Measurements from ENCODE around the gene IMMP2L.

IMMP2L gene

DNA sequence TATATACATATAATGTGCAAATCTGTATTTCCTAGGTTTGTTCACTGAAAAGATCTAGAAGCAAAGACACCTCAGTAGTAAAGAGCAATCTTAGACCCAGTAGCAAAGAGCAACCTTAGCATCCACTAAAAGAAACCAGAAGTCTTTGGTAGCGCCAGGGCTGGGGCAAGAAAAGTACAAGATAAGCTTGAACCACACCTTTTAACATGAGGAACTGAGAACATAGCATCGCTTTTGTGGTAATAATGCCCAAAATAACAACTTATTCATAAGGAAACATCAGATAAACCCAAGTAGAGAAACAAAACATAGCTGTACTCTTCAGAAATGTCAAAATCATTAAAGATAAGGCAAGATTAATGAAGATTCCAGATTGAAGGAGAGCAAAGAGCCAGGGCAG is 173.4 kb downstream of the IMMP2L start:
- no peak for DNase-seq

DNA sequence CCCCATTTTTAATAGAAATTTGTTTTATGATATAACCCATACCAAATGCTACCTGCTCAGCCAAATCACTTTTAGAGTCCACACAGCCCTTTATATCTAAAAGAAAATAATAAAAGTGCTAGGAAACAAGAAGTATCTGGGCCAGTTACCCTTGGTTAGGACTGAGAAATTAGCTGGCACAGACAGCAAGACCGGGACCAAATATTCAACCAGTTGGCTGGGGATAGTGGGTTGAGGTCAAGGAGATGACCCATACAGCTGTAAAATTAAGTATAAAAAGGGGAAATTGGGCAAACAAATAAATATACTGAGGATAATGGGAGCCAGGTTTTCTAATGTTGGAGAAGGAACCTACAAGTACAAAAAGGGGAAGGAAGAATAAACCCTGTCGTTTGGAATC is 174.3 kb downstream of the IMMP2L start:
- DNase-seq: no peak

DNA sequence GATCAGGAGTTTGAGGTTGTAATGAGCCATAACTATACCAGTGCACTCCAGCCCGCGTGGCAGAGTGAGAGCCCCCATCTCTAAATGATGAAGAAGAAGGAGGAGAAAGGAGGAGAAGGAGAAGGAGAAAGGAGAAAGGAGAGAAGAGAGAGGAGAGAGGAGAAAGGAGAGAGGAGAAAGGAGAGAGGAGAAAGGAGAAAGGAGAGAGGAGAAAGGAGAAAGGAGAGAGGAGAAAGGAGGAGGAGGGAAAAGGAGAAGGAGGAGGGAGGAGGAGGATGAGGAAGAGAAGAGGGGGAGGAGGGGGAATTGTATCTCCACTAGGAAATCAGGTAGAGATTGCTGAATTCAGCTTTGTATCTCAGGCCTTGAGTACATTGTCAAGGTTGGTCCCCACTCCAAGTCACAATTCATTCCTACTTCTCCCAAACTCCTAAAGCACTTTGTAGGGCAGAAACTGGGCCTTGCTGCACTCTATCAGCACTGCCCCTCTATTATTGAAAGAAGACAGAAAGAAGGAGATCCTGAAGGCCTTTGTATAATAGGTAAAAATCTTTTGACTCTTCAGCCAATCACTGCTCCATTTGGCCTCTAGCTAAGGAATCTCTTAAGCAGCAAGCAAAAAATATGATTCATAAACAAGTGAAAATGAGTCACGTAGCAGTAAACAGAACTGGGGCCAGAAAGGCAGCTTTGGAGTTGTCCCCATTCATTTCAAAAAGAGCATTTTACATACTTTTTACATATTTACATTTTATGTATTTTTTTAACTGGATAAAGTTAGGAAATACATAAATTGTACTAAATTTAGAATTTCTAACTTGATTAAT is 178.0 kb downstream of the IMMP2L start:
- no peak for DNase-seq

DNA sequence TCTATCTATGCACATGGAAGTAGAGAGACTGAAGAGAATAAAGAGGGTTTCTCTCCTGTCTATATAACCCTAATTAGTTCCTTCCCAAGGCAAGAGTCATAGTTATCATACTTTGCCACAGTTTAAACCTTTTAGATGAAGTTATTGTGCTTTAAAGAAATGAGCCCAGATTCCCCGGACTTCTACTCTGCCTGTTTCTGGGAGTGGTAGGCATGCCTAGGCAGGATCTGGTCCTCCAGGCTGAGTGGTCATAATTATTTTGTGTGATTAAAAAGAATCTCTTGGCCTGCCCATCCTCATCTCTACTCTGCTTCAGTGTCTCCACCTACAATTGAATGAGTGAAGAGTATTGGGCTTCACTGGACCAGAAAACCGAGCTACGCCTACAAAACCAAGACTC is 179.2 kb downstream of the IMMP2L start:
- no peak for DNase-seq

DNA sequence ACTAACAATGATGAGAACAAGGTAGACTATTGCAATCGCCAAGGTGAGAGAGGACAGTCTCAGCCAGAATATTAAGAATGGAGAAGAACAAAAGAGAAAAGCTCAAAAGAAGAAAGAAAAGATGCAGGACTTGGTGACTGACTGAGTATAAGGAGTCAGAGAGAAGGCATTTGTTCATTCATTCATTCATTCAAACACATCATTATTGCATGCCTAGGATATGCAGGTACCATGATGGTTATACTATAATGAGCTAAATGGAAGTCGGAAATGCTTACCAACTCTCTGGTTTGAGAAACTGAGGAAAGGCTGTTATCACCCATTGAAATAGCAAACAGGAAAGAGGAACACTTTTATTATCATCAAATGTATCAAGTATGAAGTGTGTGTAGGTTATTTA is 180.7 kb downstream of the IMMP2L start:
- no peak for DNase-seq

DNA sequence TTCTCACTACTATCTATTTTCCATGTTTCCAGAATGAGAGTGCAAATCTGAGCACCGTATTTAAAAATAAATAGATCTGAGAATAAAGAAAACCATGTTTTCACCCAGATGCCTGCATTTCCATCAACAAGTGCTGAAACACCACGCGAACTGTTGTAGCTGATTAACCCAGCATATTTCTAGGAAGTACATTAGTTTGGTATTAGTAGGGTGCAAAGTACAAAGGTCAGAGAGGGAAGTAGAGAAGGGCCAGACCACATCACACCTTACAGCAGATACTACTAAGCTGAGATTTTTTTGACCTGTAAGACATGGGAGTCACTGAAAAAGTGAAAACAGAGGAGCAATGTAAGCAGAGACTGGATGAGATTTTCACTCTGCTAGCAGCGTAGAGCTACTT is 181.3 kb downstream of the IMMP2L start:
- DNase-seq: no peak

DNA sequence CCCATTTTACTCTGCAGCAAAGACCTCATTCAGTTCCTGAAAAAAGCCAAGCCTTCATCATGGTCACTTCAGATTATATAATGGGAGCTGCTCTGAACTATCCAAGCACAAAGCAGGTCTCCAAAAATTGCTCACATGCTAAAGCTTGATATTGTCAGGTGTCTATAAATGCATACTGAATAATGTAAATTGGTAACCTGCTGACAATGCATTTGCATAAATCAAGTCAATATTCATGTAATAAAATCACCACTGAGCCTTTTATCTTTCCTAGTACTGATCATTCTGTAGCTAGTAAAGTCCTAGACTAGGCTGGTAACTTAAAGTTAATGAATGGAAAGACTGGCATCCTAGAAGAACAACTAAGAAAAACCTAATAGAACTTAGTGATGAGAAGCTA is 188.3 kb downstream of the IMMP2L start:
- DNase-seq: no peak

DNA sequence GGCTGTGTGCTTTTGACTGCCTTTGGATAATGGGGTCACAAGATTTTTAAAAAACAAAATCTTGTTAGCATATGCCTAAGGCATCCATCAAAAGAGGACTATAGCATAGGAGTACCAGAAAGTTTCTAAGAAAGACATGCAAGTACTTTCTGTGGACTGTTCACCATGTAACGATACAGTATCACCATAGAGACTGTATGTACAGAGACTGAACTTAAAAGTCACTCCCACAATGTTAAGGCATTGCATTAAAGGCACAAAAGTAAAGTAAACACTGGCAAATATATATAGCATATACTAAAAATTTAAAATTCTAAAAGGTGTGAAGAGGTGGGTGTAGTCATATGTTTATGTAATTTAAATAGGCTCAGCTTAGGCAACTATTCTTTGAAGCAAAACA is 190.9 kb downstream of the IMMP2L start:
- DNase-seq: no peak

DNA sequence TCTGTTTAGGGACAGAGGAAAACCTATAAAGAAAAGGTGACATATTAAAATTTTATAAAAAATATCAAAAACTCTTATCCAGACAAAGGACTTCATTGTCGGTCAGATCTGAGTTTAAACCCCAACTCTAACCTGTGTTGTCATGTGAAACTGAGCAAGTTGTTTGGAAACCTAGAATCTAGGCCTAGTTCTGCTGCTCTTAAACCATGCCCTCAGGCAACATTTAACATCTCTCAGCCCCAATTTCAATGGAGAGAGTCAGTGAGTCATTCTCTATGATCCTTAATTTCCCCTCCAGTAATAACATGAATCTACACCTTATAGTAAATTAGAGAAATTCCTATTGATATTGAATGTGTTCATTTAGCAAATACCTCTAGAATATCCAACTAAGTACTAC is 192.3 kb downstream of the IMMP2L start:
- no peak for DNase-seq

DNA sequence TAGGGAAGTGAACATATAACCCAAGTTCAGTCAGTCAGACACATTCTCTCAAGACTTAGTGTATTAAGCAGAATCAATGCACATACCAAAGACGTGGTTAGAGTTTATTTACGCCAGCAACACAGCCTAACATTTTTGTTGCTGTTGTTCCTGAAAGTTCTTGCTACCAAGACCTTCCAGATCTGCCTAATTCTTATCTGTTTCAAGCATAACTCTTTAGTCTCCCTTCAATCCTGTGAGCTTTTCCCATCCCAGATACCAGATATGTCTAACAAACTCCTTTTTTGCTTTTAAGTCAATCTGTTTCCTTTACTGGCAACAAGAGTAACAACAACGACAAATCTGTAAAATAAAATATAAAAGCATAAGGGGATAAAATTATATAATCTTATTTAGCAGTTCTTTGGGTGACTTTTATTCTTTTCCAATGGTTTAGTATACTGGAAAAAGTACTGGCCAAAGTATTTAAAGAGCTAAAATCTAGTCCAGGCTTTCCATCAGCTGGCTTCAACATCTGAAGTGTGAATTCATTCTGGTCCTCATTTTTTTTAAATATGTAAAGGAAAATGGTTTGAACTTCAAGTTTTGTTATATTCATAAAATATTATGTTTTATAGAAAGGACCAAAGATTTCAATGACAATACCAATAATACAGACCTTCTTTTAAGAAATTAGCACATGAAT is 193.8 kb downstream of the IMMP2L start:
- no peak for DNase-seq

DNA sequence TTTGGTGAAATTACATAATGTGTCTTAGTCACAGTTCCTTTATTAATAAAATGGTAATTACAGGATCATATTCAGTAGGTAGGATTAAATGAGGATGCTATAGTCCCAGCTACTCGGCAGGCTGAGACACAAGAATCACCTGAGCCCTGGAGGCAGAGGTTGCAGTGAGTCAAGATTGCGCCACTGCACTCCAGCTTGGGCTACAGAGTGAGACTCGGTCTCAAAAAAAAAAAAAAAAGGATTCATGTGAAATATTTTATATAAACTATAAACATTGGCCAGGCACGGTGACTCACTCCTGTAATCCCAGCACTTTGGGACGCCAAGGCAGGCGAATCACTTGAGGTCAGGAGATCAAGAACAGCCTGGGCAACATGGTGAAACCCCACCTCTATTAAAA is 197.9 kb downstream of the IMMP2L start:
- no peak for DNase-seq

DNA sequence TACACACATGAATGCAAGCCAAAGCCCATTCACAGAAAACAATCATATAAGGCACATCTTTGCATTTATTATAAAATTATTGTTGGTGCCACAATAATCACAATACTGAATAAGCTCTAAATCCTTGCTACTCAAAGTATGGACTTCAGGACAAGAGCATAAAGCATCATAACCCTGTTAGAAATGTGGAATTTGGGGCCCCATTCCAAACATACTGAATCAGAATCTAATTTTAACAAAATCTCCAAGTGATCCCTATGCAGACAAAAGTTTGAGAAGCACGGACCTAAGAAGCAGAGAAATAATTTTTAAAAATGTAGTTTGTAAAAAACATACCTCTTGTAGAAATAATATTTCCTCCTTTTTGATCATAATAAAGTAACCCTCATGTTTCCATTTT is 199.2 kb downstream of the IMMP2L start:
- DNase-seq: no peak

DNA sequence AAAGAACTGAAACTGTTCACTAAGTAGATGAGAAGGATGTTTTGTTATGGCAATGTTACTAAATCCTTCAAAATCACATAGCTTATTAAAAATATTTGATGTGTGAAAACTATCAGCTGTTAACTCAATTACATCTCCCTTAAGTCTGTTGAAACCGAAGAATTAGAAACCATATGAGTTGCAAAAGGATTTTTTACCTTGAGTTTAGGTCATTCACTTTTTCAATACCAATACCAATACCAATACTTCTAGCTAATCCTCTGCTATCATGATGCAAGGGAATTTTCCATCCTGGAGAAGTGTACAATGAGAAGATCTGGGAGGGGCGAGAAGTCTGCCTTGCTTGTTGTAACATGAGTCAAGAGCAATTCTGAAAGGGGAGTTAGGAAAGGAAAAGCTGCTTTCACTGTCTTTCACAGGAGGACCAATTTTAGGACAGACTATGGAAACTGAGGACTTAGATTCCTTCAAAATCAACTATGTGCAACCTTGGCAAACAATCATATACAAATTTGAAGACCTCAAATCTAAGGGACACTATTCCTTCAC is 199.7 kb downstream of the IMMP2L start:
- no peak for DNase-seq

DNA sequence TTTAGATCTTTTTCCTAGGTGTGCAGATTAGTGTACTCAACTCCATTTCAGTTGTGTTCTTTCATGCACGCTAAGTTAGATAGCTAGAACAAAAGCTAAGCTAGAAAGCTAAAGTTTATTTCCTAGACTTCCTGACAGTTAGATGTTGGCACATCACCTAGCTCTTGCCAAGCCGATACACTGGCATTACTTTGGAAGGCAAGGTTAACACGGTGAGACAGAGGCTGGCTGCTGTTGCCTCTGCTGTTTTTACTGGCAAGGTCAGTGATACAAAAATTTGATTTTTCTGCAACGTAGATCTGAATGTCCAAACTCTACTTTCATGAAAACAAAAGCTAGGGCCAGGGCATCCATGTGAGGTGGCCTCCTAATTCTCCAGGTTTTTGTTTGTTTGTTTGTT is 203.4 kb downstream of the IMMP2L start:
- DNase-seq: no peak

DNA sequence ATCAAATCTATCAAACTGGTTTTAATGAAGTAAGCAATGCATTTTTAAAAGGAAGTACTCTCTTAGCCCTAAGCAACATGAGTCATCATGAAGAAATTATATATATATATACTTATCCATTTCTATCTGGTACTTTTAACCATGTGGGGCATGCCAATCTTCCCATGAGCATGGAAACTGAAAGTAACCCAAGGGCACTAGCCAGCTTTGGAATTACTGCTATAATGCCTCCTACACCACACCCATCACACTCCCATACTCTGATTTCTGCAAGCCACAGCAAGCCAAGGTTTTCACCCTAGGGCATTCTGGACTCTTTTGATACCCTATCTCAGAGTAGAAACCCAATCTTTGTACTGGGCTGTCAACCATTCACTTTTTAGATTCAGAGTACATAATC is 204.6 kb downstream of the IMMP2L start:
- DNase-seq: no peak

DNA sequence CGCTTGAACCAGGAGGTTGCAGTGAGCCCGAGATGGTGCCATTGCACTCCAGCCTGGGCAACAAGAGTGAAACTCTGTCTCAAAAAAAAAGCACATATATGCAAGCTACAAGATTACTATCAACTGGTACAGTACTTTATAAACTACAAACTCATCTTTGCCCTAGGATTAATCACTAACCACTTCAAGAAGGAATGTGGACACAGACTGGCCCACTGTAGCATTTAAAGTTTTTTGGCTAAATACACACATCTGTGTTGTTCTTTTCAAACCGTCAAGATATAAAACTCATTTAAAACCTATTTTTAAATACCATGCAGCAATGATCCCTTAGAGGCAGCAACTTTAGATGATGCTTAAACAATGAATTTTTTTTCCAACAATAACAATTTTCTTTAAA is 205.4 kb downstream of the IMMP2L start:
- DNase-seq: no peak

DNA sequence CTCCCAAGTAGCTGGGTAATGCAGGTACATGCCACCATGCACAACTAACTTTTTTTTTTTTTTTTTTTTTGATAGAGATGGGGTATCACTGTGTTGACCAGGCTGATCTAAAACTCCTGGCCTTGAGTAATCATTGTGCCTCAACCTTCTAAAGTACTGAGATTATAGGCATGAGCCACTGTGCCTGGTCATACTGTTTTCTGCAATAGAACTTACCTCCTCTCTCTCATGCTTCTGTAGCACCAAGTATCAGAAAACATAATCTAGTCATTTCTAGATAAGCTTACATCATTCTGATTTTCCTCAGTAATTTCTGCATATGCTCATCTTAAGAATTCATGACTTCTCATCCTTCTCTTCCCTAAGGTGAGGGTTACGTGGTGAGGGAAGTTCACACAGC is 210.0 kb downstream of the IMMP2L start:
- no peak for DNase-seq

DNA sequence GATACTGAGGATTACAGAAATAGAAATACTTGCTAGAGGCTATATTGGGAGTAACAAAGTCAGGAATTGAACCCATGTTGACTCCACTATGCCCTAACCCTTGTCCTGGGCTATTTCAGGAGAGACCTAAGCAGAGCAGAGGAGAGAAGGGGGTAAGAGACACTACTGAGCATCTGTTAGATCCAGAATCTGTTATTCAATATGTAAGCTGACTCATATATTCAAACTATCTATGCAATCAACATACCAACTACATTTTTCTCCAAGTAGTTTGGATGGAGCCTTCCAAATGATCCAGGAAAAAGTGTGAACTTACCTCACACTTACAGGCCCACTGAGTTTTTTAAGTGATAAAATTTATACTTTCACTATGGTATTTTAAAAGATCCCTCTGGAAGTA is 216.1 kb downstream of the IMMP2L start:
- DNase-seq: no peak

DNA sequence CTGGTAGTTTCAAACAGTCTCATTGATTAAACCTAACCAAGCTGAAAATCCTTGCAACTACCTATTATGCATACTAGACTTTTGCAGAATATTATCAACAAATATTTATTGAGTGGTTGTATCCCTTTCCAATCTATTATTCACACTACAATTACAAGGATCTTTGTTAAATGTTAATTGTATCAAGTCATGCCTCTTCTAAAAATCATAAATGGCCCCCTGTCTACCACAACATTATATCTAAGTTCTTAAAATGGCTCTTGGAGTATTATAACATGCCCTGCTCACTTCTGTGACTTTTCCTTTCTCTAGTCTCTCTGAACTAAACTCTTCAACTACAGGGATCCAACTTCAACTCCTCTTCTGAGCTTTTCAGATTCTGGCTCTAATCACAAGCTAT is 219.3 kb downstream of the IMMP2L start:
- DNase-seq: no peak

DNA sequence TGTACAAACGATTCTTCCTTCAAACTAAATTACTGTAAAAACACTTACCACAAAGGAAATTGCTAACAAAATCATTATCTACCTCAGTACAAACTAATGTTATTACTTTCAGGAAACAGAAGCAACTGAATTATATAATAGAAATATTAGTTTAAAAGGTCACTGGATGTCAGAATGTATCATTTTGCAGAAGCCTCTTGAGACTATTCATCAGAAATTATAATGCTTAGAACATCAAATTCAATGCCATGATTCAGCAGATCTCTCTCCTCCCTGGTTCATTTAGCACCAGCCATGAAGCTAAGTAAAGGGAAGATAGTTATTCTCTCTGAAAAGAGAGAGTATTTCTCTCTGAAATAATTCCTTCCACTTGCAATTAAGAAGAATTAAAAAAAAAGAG is 223.3 kb downstream of the IMMP2L start:
- no peak for DNase-seq

DNA sequence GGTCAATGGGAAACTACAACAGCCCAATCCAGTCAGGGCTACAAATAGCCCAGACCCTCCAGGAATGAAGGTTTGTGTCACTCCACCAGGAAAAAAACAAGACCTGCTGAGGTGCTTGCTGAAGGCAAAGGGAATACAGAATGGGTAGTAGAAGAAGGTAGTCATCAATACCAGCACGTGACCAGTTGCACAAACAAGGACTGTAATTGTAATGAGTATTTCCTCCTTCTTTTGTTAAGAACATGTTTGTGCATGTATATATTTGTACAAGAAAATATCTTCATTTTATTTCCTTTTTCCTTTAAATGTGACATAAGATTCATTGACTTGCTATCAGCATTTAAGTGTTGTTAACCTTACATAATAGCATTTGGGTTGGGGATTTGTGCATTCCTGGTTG is 229.3 kb downstream of the IMMP2L start:
- DNase-seq: no peak

DNA sequence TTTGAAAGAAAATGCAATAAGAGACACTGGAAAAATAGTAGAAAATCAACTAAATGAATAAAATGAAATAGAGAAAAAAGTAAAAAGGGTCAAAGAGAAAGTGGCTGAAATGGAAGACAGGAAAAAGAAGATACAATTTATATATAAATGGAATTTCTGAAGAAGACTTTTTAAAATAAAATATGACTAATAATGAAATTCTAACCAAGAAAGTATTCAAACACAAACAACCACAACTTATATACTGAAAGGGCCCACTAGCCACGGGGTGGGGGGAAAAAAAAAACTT is 232.1 kb downstream of the IMMP2L start:
- DNase-seq: no peak

DNA sequence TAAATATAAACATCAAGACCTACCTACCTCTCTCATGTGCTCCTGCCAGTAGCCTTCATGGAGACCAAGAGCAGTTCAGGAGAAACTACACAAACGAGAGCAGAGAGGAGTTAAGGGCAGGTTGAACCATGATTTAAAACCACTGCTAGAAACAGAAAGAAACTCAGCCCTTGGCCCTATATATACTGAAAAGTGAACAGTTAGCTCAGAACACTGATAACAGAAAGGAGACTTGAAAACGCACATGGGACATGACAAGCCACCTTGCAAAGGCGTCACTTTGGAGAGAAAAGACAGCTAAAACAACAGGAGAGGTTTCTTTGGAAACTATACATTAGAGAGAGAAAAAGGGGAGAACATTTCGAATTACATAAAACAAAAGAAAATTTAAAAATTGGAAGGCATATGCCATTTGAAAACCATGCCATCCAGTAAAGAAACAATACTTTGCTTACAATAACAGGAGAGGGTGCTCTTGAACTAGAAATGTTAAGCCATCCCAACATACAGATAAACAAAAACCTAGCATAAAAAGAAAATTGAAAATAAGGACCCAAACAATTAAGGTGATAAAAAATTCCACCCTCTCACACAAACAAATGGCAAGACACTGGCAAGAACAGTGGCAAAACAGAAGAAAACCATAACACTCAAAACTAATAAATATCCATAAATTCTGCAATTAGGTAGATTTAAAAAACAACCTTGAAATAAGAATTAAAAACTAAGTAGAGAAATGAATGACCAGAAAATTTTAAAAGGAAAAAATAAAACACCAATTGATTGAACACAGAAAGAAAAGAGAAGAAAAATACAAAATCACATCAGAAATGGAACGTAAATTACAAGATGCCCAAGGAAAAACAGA is 232.7 kb downstream of the IMMP2L start:
- DNase-seq: no peak

DNA sequence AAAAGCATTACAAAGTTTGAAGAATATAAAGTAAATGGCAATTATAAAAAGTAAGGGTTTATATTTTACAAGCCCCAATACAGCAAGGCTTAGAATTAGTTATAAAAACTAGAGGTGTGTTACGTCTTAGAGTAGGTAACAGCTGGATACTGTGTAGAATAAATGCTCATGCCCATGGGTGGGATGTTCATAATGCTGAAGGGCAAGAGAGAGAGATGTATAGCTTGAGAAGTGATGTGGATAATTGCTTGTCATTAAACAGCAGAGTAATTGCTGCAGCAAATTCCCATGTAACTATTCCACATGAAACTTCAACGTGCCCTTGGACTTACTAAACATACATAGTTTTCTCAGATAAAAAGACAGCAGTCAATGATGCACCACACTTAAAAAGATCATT is 233.8 kb downstream of the IMMP2L start:
- DNase-seq: no peak
